TTC549 (cell line): Measurements from ENCODE around the gene TGFB2.

Source experiments
- FAIRE-seq: peaks from 2 replicates; lab custom pipeline; 2012; peaks lifted over from hg19 to GRCh38; lab: Jason Lieb, UNC

The TGFB2 gene

DNA sequence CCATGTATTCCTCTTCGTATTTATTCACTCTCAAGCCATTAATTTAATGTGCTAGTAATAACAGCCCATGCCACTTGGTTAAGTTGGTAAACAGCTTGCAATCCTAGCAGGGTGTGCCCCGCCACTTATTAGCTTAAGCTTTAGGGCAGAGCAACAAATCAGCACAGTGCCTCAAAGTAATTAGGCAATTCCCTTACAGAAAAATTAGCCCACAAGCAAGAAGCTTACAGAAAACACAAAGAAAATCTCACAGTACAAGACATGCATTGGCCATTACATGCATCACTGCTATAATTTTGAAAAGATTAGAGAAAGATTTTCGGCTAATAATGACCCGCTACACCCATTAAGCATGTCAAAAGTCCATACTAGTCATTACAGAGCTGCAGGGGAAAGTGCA, 47.6 kb downstream of the TGFB2 start:
- no peak for FAIRE-seq

DNA sequence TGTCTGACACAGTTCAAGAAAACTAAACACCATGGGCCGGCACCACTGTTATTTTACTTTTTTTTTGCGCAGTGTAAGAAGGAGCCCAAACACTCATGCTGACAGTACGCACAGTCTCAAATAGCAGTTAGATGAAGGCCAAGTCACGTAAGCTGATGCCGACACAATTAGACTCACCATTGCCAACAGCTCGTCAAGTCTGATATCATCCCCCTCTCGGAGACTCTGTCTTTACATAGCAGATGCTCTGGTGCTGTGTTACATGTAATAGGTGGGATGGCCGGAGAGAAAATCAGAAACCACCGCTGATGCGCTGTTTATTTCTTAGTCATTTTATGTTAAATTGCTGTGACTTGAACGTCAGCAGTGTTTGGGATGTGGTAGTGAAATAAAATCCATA, 49.3 kb downstream of the TGFB2 start:
- FAIRE-seq, result no peak

DNA sequence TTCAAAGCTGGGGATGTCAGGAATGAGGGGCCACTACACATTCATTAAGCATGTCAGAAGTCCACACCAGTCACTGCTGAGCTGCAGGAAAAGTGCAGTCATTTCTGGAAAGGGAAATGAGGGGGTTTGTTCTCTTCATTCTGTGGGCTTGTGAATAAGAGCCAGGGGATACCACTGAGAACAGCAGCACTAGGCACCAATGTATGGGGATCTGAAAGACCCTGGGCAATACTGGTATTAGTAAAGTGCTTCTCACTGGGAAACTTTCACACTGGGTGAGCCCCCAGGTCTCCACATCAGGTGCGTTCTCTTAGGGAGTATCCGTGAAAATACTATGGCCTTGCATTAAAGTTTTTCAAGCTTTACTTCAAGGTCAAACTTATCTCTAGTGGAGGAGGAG, 49.9 kb downstream of the TGFB2 start:
- no peak for FAIRE-seq

DNA sequence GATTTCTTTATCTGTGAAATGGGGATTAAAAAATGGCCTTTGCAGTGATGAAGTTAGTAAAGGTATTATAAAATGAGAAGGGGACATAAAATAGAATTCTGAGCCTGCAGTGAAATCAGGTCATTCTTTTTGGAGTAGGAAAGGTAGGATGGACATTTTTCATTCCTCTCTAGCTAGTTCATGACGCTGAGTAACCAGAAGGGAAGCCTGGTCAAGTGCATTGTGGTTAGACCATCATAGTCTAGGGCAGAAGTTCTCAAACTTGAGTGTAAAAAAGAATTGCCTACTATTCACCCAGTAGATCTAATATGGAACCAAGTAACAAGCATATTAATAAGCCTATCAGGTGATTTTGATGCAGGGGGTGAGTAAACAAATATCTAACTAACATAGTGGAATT, 50.8 kb downstream of the TGFB2 start:
- no peak for FAIRE-seq

DNA sequence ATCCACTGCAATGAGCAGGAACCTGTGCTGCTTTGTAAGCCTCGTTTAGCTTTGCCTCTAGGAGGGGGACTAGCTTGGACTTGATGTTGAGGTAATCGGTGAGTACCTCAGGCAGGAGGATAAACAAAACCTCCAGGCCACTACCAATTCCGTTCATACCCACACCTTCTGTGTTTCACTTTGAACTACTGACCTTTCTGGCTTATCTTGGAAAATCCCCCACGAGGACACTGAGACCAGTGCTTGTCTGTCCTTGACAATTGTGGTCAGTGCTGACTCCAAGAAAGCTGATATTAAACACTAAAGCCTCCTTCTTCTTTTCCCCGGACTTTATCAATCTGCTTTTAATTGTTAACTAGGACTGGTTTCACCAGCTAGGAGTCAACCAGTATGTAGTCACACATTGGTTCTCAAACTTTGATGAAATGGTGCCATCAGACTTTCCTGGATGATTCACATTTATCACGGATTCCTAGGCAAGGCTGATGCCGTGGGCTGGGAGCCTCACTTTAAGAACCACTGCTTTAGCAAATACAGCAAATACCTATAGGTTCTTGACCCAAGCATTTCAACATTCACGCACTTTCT, 52.7 kb downstream of the TGFB2 start:
- FAIRE-seq, result no peak

DNA sequence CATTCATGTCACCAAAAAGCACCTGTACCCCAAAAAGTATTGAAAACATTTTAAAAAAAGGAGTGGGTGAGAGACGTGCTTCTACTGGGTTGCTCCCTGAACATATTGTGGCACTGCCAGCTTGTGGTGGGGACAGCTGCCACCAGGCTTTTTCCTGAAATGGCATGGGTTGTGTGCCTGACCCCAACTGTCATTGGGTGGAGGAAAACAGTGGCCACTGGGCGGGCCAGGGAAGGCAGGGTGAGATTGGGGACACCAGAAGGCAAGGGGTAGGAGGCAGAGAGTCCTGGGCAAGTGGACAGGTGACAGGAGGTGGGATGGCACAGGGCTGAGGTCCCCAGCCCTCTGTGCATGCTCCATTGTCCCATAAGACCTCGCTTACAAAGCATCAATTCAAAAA, 55.5 kb downstream of the TGFB2 start:
- FAIRE-seq, result no peak

DNA sequence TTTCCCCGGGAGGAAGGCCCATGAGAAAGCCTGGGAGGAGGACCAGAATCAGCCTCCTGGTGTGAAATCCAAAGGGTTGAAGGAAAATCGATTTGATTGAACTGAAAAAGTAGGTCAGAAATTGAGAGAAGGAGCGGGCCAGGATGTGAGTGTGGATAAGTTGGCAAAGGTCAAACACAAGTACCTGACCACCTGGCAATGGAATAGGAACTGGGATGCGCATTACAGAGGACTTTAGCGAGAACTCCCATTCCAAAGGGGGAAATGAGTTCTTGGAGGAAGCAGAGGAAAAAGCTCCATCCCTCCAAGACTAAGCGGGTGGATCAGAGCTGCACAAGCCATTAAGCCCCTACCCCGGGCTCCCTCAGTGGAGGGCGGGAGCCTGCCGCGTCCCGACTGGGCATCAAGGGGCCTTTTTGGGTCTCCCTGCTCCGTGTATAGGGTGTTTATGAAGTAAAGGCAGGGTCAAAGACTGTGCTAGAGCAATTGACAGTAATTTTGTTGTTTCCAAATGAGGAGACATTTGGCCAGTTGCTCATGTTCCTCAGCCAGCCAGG, 56.4 kb downstream of the TGFB2 start:
- FAIRE-seq, result no peak

DNA sequence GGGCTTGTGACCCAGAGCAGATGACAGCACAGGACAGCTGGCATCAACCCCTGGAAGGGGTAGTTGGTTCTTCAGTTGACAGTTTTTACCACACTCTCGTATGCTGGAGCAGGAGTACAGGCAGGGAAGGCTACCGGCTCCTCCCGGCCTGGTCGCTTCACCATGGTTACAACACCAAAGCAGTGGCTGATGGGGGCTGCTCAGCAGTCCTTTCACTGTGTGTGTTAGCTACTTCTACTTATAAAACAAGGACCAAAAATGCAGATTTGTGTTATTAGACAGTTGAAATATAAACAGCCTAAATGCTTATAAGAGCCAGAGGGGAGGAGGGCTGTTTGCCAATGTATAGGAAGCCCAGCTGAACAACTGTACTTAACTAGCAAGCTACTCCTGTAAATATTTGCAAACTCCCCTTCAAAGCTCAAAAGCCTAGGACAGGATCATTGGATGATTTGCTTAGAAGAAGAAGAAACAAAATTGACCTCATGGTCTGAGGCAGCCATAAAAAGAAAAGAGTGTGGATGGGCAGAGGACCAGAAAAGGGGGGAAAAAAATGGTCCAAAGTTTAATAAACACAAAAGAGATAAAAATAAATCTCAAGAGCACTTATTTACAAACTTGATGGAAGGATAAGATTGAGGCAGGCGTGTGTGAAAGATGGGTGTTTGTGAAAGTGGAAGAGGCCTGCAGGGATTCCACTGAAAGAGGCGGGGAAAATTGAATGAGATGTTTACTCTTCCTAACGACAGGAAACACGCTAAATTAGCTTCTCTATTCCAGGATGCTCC, 57.1 kb downstream of the TGFB2 start:
- FAIRE-seq, result no peak

DNA sequence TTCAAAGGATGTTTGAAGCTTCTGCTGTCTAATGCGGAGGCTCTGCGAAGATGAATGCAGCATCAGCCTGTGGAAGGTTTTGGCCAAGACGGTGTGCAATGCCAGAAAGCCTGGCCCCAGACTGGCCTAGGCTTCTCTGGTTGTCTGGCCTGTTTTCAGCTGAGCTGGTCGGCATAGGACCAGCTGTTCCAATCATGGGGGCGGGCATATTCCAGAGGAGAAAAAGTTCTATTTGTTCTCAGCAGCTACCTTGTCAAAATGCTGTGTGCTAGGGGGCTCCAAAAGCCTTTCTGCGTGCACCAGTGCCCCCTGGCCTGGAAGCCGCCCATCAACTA, 57.6 kb downstream of the TGFB2 start:
- FAIRE-seq, result no peak

DNA sequence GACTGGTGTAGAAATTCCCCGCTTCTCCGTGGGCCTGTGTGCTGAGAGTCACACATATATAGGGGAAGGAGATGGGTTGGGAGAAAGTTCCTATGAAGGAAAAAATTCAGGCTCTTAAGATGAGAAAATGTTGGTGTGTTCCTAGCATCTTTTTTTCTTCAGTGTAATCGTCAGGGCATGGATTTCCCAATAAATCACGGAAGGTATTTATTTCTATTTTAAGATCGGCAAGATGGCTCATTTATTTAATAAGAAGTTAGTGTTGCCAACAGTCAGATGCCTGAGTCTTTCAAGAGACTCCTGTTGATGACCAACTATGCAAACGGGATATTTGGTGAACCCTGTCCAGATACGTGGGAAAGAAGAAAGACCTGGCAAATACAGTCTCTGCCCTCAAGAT, 58.2 kb downstream of the TGFB2 start:
- no peak for FAIRE-seq

DNA sequence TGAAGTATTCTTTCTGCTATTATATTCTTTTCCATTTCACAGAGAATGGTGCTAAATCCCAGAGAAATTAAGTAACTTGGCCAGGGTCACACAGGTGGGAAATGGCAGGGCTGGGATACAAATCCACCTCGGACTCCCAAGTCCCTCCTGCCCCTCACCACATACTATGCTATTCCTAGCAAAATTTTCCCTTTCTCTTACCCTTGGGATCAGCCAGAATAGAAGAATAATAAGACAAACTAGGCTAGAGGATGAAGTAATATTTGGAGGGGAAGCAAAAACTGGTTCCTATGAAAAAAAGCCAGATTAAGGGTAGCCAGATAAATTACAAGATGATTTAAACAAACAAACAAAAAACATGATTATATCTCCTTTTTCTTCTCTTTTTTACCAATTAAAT, 62.5 kb downstream of the TGFB2 start:
- no peak for FAIRE-seq

DNA sequence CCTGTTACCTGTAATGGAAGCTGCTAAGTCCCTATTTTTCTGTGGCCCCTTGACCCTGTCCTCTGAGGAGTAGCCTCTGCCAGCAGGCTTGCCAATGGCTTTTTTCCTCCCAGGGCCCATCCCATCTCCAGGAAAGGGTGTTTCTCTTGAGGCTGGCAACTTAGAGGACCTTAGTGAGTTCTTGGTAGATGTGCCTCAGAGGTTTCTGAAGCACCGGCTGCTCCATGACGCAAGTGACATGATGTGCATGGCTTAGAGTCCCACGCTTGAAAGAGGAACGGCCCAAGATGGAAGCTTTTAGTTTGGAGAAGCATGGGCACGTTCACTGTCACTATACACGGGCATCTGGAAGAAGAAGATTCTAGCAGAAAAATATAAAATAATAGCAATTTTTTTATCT, 63.0 kb downstream of the TGFB2 start:
- FAIRE-seq, result no peak

DNA sequence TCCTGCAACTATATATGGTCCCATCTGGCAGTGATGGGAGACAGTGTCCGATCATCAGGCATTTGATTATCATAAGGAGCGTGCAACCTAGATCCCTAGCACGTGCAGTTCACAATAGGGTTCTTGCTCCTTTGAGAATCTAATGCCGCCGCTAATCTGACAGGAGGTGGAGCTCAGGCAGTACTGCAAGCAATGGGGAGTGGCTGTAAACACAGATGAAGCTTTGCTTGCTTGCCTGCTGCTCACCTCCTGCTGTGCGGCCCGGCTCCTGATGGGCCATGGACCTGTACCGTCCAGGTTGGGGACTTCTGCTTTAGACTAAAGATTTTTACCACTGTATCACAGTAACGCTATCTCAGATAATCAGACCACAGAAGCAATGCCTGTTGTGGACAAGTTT, 63.8 kb downstream of the TGFB2 start:
- FAIRE-seq, result no peak

DNA sequence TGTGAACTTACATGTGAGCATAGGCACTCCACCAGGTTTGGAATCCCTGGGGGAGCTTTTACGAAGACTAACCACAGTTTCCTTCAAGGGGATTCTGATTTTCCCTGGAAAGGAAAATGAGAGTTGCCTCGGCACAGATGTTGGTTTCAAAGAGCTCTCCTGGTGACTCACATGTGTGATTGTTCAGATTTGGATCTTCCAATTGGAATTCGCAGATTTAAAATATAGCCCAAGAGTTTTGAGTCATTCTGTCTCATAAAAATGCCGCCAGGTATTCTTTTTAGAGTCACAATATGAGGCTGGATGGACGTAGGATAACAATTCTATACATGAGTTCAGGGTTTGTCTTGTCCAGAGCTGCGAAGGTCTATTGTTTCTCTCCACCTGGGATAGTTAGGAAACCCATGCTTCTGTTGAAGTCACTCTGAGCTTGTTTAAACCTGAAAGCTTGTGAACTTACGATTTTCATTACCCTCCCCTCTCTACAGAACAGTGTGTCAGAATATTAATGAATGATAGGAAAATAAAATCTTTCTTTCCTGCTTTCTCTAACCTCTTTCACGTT, 64.9 kb downstream of the TGFB2 start:
- no peak for FAIRE-seq

DNA sequence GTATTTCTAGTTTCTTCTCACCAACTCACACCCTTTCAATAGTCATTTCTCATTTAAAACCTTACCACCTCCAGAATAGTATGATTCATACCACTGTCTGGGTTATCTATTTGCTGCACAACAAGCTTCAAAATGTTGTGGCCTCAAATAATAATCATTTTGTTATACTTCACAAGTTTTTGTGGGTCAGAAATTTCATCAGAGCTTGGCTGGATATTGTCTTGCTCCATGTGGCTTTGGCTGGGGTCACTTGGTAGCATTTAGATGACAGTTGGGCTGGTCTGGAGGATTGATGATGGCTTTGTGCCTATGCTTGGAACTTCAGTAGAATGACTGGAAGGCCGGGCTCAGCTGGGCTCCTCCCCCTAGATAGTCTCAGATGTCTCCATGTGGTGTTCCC, 66.0 kb downstream of the TGFB2 start:
- FAIRE-seq, result no peak

DNA sequence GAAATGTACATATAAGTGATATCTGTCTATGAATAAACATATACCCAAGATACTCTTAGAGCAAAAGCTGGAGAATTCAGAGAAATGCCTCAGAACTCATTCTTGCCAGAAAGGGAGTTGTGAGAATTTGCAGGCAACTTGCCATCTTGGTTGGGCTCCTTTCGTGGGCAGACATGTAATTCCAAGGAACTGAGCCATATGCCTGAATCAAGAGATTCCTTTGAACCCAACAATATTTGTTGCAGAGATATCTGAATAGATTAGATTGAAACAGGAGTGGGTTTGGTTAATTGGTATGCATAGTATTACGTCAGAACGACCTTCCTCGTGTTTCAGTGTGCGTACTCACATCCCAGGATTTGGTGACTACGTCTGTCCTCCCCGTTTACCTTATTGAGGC, 67.0 kb downstream of the TGFB2 start:
- no peak for FAIRE-seq

DNA sequence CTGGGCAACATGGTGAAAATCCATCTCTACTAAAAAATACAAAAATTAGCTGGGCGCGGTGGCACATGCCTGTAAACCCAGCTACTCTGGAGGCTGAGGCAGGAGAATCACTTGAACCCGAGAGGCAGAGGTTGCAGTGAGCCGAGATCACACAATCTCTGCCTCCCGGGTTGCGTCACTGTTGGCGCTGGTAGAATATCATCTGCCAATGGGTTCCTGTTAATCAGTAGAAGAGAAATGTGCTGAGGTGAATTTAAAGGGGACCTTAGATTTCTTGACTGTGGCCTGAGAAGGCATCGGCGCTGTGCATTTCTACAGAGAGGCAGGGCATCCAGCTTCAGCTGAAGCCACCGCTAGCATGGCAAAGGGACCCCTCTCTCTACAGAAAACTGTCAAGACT, 68.0 kb downstream of the TGFB2 start:
- FAIRE-seq, result no peak

DNA sequence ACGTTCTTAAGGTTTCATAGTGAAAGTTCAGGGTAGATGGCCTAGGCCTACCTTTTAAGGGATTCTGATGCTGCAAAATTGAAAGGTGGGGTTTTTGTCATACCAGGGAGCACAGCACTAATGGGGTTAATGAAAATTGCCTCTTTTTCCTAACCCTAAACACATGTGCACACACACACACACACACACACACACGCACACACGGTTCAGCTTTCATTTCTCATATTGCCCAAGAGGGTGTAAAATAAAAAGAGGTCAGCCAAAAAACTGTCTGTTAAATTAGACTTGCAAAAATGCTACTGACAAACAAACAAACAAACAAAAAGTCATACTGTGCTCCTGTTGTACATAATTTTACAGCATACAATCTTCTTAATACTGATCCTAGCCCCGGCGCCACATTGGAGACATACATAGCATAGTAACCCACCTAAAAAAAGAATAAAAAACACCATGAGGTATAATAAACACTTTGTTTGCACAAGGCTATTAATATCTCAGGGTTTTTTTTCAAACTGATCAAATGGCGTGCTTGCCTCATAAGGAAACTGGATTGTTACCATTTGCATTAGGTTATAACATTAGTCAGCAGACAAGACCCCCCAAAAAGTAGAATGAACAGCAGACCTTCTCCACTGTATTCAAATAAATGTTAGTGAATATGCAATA, 69.1 kb downstream of the TGFB2 start:
- FAIRE-seq, result no peak

DNA sequence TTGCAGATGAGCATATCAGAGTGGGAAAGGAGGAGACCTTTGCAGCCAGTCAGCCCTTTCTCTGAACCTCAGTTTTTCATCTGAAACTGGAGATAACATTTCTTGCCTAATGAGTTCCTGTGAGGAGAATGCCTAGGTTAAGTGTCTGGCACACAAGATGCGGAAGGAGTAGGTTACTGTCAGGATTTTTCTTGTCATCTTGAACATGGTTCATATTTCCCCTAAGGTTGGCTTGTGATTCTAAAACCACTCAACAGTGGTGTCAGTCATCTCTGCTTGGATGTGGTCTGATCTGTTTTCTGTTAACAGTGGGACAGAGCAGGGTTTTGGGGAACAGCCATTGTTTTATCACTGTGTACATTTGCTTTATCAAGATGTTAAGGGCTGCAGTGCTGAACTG, 70.6 kb downstream of the TGFB2 start:
- no peak for FAIRE-seq

DNA sequence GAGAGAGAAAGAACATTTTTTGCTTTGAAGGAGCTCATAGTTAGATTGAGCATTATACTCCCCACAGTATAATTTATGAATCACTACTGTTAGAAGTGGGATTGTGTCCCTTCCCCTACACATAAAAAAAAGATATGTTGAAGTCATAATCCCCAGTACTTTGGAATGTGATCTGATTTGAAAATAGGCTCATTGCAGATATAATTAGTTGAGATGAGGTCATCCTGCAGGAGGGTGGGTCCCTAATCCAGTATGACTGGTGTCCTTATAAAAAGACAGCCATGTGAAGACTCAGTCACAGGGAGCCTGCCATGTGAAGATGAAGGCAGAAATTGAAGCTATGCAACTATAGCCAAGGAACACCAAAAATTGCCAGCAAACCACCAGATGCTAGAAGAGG, 76.4 kb downstream of the TGFB2 start:
- FAIRE-seq, result no peak

DNA sequence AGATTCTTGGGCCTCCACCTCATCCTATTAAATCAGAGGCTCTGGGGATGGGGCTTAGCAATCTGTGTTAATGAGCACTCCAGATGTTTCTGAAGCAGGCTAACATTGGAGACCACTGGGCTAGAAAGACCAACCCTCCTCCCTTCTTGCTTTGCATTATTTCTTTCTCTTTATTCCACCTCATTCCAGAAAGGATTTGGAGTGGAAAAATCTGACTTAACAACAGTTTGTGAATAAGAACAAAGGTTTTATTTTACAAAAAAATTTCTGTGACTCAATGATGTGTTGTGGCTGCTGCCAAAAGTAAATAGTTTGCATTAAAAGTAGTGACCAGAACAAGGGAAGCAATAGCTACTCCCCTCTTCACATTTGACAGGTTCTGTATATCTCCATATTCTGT, 79.4 kb downstream of the TGFB2 start:
- no peak for FAIRE-seq

DNA sequence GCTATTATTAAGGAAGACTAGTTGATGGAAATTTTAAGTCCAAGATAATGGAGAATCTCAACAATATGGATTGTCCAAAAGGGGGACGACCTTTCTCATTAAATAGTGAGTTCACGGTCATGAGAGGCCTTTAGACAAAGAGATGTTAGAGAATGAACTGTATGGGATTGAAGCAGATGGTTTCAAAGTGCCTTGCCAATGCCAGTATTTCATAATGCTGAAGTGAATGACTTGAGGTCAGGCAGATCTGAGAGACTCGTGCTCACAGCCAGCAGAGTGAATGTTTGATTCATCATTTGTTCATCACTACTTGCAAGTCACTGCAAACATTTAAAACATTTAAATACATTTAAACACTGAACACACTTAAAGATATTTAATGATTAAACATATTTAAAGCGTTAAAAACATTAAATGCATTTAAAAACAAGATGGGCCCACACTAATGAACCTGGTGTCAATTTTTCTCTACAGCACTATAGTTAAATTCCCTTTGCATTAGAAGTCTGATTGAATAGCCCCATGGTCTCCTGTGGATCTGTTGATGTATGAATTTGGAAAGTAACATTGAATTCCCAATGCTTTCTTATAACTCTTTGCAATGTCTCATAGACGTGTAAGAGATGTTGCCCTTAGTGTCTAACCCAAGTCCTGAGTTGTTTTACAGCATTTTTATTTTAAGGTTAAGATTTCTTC, 80.7 kb downstream of the TGFB2 start:
- FAIRE-seq, result no peak

DNA sequence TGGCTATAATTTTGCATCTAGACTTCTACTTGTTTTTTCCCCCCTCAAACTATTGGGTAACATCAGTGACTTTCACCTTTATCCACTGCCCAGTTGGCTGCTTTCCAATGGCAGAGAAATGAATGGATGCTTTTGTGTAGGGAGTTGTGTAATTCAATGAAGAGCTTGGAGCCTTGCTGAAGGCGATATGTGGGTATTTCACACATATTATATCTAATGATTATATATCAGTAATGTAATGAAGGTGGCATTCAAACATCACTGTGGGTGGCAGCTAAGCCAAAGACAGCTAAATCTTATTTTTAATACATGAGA, 81.2 kb downstream of the TGFB2 start:
- FAIRE-seq, result no peak
